ENCODE data around the gene HDDC2. TPM values are rescaled to one million over a fixed set of nuclear protein-coding genes. Genes with fewer than 3 reads are reported as not detected.

Gene HDDC2
- total and polyA plus RNA-seq, 2 experiments from 2014 or later = 69.5 to 131 TPM

- ATAC-seq (no peak), DNase-seq (ENCODE audit: low spot score) (no peak)
- H3K4me2 ChIP-seq = no peak overlapping the region
- H3K27ac ChIP-seq (ENCODE audit: low read depth) = no peak overlapping the region
- 0 out of 2 replicates have a peak, but pooled peaks cover 5% of the 10 kb centered on the region for H3K9me2 ChIP-seq (ENCODE audit: insufficient read depth)
- TF ChIP-seq NANOG (IDR thresholded peaks at IDR 0.05; ENCODE audit: borderline replicate concordance) = no peak
- H4K20me1 ChIP-seq (replicated peaks; ENCODE audit: insufficient read depth) = no peaks in the 10 kb centered on the region; the same call in 1 of the 2 replicates
- Mint-ChIP-seq H3K36me3 (ENCODE audit: low read depth) (peaks cover 11% of the 10 kb centered on the region; the same call in 1 of the 3 replicates), H3K4me3 (no peak overlapping the region), H3K9me3 (no peaks in the 10 kb centered on the region), H3K27ac (no peak overlapping the region), H3K27me3 (ENCODE audit: insufficient read depth, low read depth, poor library complexity) (peaks cover 1% of the 10 kb centered on the region), H3K4me1 (no peaks in the 10 kb centered on the region)
- no peak overlapping the region for H3K4me3 ChIP-seq
- no peaks in the 10 kb centered on the region for H3F3A ChIP-seq (replicated peaks; ENCODE audit: low read depth)
- H3K4me1 ChIP-seq (ENCODE audit: insufficient read depth) = no peaks in the 10 kb centered on the region
- no peaks in the 10 kb centered on the region for H3K27me3 ChIP-seq (ENCODE audit: insufficient read depth)
- H3K79me2 ChIP-seq (replicated peaks; ENCODE audit: insufficient read depth) = no peaks in the 10 kb centered on the region
- H3K36me3 ChIP-seq (ENCODE audit: insufficient read depth) = no peaks in the 10 kb centered on the region
- H2AFZ ChIP-seq = no peak overlapping the region
These were observed 32.3 kb downstream of the HDDC2 start for GRCh38 chr6:125269328-125269985.

- no peaks in the 10 kb centered on the region for H3K9me3 Mint-ChIP-seq
- Histone ChIP-seq H3K4me2 (no peak overlapping the region), H3K27ac (ENCODE audit: low read depth) (no peak overlapping the region), H3K79me2 (replicated peaks; ENCODE audit: insufficient read depth) (no peaks in the 10 kb centered on the region), H3K4me1 (ENCODE audit: insufficient read depth) (no peaks in the 10 kb centered on the region), H2AFZ (no peak overlapping the region), H4K20me1 (replicated peaks; ENCODE audit: insufficient read depth) (no peaks in the 10 kb centered on the region; the same call in 1 of the 2 replicates), H3F3A (replicated peaks; ENCODE audit: low read depth) (no peaks in the 10 kb centered on the region), H3K36me3 (ENCODE audit: insufficient read depth) (no peaks in the 10 kb centered on the region), H3K27me3 (ENCODE audit: insufficient read depth) (no peaks in the 10 kb centered on the region), H3K4me3 (no peak overlapping the region), H3K9me2 (ENCODE audit: insufficient read depth) (0 out of 2 replicates have a peak, but pooled peaks cover 5% of the 10 kb centered on the region)
- H3K27me3 Mint-ChIP-seq (ENCODE audit: insufficient read depth, low read depth, poor library complexity) = peaks cover 1% of the 10 kb centered on the region
- H3K36me3 Mint-ChIP-seq (ENCODE audit: low read depth) = peaks cover 6% of the 10 kb centered on the region; the same call in 1 of the 3 replicates
- H3K4me1 Mint-ChIP-seq = no peaks in the 10 kb centered on the region
- ATAC-seq = no peak
- no peak overlapping the region for H3K27ac Mint-ChIP-seq
- no peak for DNase-seq (ENCODE audit: low spot score)
- H3K4me3 Mint-ChIP-seq = no peak overlapping the region
- TF ChIP-seq ZNF462 (CRISPR knock-in tag; IDR thresholded peaks at IDR 0.05) (no peak), NANOG (IDR thresholded peaks at IDR 0.05; ENCODE audit: borderline replicate concordance) (no peak), ZNF331 (CRISPR knock-in tag; IDR thresholded peaks at IDR 0.05; ENCODE audit: low read depth) (no peak), CREB1 (CRISPR knock-in tag; IDR thresholded peaks at IDR 0.05; ENCODE audit: low read depth) (no peak), EZH2phosphoT487 (IDR thresholded peaks at IDR 0.05; ENCODE audit: unreplicated experiment) (no peak), EZH2 (IDR thresholded peaks at IDR 0.05; ENCODE audit: low read depth, unreplicated experiment) (no peak), POLR2AphosphoS5 (IDR thresholded peaks at IDR 0.05; ENCODE audit: low read depth) (no peak), ETS1 (IDR thresholded peaks at IDR 0.05) (no peak)
- TF ChIP-seq, protein P1, sequence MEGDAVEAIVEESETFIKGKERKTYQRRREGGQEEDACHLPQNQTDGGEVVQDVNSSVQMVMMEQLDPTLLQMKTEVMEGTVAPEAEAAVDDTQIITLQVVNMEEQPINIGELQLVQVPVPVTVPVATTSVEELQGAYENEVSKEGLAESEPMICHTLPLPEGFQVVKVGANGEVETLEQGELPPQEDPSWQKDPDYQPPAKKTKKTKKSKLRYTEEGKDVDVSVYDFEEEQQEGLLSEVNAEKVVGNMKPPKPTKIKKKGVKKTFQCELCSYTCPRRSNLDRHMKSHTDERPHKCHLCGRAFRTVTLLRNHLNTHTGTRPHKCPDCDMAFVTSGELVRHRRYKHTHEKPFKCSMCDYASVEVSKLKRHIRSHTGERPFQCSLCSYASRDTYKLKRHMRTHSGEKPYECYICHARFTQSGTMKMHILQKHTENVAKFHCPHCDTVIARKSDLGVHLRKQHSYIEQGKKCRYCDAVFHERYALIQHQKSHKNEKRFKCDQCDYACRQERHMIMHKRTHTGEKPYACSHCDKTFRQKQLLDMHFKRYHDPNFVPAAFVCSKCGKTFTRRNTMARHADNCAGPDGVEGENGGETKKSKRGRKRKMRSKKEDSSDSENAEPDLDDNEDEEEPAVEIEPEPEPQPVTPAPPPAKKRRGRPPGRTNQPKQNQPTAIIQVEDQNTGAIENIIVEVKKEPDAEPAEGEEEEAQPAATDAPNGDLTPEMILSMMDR (conservative IDR thresholded peaks at IDR 0.05; ENCODE audit: low read depth in 2 of 2) = no peak
These were observed 33.0 kb downstream of the HDDC2 start for GRCh38 chr6:125268765-125269164.
